GM18499 (cell line): ENCODE measurements around the gene TMEM8B.
"Not testable (repeated sequence)": the region's sequence is repeated elsewhere in the genome, so short reads cannot be mapped to it uniquely, and the experiment has no call there.

Experiments used
- ATAC-seq: cut with Tn5 transposase; IDR thresholded peaks from one replicate; pipeline ENCODE4 v1.9.1; 2021; ENCODE audit warnings: moderate number of reproducible peaks; ENCODE audit not compliant: insufficient read depth, unreplicated experiment

The TMEM8B gene

DNA sequence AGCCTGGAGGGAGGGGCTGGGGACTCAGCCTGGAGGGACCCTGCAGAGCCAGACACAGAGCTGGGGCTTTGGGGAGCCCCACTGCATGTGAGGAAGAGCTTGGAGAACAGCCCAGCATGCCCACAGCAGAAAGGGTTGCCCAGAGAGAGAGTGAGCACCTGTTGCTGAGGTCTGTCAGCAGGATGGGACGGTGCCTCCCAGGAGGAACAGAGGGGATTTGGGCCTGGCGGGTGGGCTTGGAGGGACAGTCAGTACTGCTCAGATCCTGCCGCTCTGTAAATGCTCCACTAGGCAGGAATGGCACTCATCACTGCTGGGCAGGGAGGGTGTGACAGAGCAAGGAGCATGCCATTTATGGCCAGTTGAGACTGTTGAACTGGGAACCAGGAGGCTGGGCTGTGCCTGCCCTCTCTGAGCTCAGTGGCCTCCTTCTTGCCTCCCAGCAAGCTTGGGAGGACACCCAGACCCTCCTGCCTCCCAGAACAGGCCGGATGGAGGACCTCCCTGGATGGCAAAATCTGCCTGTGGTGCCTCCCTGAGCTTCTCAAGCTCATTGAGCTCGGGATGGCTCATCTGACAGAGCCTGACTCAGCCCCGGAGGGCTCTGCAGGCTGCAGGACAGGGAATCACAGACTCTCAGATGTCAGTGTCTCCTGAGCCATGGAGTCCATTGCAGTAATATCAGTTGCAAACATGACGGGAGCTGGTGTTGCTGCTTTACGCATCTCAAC lies 76.2 kb downstream of the TMEM8B start:
- ATAC-seq = no peak

DNA sequence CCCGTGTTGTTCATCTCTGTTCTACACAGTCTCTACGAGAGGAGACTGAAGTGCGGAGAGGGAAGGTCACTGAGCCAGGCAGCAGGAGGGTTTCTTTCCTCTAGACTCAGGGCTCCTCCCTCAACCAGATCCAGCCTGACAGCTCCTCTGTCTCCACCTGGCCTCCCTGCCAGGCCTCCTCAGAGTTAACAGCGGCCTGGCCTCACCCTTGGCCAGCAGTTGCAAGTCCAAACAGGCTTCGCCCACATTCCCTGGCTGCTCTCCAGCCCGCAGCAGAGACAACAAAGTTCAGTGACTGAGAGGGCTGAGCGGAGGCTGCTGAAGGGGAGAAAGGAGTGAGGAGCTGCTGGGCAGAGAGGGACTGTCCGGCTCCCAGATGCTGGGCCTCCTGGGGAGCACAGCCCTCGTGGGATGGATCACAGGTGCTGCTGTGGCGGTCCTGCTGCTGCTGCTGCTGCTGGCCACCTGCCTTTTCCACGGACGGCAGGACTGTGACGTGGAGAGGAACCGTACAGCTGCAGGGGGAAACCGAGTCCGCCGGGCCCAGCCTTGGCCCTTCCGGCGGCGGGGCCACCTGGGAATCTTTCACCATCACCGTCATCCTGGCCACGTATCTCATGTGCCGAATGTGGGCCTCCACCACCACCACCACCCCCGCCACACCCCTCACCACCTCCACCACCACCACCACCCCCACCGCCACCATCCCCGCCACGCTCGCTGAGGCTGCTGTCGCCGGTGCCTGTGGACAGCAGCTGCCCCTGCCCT lies 77.1 kb downstream of the TMEM8B start, which contains the start of gene HRCT1:
Gene HRCT1, plus strand, starts transcription at position 291 of the 768 bp plus-strand sequence. Its CDS starts 86 bp downstream, at position 377.
- ATAC-seq = no peak

DNA sequence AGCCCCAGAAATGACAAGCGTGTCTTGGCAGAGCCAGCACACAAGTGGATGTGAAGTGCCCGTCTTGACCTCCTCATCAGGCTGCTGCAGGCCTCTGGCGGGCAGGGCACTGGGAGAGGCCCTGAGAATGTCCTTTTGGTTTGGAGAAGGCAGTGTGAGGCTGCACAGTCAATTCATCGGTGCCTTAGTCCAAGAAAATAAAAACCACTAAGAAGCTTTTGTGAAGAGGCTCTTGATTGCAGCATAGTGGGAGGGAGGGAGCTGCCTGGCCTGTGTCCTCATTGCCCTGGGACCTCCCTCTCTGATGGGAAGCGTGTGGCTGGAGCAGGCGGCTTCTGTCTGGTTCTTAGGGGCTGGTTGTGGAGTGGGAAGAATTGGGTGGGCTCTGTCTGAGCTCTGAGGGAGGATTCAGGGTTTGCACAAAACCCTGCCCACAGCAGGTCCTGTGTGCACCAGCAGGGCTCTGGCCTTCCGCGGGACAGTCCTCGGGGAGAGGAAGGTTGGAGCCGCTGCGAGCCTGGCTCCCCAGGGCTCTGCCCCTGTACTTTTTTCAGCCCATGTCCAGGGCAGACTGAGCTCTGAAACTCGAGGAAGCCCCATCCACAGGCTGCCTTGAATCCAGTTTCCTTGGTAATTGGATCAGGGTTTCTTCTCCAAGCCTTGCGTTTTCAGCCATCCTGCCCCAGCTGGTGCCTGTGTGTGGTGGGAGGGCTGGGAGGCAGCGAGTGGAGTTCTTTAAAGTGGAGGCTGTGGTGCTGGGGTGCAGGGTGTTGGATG lies 78.1 kb downstream of the TMEM8B start:
- ATAC-seq = no peak

DNA sequence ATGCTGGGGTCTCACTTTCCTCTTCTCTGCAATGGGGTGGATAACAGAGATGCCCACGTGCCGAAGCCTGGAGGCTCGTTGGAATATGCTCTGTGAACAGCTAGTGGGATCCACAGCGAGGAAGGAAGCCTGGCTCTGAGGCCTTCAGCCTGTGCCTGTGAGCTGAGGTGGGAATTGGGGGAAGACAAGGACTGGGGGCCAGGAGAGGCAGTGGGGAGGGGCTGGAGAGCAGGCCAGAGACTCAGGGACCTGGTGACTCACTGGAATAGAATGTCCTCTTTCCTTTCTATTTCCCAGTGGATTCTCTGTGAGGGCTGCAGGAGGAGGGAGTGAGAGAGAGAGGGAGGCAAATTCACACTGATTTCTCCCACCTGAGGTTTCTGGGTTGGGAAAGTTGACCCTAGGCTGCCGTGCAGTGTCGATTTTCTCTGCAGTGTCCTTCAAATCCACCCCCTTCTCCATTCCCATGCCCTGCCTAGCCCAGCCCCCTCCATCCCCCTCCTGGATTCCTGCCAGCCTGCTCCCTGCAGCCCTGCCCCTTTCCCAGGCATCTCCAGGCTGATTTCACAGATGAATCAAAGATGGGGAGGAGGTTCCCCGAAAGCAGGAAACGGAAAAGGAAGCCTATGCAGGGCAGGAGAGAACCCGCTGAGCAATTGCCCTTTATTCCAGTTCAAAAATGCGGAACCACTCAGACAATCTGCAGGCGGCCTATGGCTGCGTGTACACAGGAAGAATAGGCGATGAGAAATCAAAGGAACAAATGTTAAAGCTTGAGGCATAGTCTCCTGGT lies 78.9 kb downstream of the TMEM8B start:
- ATAC-seq = no peak

DNA sequence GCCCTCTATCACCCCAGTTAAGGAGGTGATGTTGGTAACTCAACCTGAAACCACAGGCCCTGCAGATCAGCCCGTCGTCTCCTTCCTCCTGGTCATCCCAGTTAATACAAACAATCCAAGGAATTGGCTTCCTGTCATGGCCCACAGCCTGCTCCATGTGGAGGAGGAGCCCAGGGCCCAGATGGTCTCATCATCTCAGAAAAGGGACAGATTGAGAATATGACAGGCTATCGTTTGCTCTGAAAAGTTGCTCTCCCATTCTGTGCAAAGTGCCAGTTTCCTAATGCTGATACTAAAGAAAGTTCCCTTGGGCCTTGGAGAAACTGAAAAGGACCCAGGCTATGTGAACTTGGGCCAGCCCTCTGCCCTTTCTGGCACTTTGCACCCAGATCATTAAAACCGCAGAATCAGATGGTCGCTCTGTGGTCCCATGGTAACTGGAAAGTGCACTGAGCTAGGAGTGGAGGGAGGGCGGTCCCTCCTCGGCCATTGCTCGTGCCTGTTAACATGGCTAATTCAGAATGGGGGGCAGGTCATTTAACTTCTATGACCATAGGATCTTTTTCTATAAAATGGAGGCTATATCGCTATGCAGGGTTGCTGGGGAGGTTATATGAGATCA lies 79.6 kb downstream of the TMEM8B start:
- no peak for ATAC-seq

DNA sequence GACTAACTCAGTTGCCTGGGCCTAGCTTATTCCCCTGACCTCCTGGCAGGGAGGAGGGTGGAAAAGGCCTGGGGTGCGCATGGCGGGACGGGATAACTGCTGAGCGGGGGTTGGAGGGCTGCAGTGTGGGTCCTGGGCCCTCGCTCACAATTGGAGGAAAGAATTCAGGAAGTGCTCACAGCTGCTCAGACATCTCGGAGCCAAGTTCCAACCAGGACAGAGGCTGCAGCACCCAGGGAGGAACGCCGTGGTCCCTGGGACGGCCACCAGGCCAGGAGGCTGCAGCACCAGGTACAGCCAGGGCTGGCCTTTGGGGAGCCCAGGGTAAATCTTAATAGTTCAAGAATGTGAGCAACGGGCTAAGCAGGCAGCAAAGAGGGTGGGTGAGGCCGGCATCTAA lies 80.2 kb downstream of the TMEM8B start, which contains the start of gene SPAAR:
Gene SPAAR, plus strand, starts transcription at position 217 of the 400 bp plus-strand sequence. CDS start 974 bp downstream, outside the sequence.
- no peak for ATAC-seq

DNA sequence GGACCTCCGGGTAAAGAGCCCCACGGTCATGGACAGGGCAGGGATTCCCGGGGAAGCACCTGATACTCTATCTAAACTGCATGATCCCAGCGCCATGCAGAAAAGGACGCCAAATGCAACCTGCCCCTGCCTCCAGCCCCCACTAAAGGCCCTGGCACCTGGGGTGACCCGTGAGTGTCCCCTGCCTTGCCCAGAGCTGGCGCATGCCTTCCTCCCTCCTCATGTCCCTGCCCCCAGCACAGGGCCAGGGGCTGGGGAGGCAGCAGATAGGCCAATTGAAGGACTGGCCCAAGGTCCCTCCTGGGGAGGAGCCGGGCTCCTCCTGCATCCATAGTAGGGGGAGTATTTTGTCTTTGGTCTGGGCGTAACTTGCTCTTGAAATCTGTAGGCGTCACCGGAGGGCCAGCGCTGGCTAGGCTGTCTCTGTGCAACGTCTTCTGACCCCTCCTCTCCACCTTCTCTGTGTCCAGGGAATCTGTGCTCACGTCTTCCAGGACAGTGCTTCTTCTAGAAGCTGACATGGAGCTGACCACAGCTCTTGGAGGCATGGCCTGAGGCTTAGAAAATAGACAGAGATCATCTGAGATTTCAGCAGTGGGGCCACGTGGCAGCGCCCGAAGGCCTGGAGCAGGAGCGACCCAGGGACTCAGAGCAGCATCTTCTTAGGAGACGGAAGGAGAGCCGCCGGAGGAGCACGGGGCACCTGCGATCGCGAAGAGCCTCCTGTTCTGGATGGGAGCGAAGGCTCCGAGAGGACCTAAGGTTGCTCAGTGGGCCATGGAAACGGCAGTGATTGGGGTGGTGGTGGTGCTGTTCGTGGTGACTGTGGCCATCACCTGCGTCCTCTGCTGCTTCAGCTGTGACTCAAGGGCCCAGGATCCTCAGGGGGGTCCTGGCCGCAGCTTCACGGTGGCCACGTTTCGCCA lies 80.9 kb downstream of the TMEM8B start:
- no peak for ATAC-seq

DNA sequence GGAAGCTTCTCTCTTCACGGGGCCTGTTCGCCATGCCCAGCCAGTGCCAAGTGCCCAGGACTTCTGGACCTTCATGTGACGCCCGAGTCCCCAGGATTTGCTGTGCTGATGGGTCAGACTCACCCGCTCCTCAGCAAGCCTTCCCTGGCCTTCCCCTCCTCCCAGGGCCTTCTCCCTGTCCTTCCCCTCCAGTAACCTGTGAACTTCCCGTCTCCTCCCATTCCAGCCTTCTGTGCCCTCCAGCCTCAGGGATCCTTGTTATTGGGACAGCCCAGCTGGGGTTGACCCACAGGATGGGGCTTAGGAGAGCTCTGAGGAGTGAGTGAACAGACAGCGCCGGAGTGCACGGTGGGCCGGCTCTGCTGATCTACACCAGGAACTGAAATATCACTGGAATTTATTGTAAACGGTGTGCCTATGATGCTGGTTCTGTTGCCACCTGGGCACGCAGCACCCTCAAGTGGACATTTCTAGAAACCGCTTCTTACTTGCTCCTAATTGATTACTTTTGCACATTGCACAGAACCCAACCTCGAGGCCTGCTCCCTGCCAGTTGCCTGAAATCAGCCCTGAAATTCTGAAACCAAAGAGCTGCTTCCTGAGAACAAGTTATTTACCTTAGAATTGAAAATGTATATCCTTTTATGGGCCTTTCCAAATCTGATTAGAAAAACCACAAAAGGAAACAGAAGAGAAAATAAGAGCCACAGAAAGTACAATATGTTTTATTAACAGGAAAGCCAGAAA lies 81.8 kb downstream of the TMEM8B start:
- no peak for ATAC-seq

DNA sequence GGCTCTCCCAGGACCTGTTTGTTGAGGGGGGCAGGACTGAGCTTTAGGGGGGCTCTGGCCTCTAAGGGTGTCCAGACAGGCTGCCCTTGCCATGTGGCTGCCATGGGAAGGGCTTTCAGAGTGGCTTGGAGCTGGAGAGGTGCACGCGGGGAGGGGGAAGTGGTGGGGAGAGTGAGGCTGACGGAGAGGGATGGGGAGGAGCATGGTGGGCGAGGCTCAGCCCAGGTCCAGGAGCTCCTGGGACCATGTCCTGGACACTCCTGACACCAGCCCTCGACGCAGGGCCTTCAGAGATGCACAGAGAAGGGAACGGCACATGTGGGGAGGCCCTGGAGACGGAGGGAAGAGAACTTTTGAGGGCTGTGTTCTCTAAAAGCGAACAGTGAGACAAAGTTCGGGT lies 82.7 kb downstream of the TMEM8B start:
- no peak for ATAC-seq

DNA sequence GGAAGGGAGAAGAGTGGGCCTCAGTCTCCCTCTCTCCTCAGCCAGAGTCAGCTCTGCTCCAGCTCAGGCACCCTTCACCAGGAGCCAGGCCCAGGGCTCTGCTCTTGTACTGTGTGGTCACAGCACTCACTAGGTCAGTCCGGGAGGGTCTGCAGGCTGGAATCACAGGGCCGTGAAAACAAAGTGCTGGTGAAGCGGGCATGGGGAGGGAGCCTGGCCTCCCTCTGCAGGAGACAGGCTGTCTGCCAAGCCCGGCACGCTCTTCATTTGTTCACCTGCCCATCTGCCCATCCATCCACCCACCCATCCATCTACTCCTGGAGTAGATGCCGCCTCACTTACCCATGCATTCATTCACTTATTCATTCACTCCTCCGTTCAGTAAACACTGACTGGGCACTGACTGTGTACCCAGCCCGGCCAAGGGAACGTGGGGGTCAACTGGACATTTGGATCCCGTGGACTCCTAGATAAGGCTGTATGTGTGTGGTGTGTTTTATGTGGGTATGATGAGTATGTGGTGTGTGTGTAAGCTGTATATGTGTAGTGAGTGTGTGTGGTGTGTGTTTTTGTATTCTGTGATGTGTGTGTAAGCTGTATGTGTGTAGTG lies 83.9 kb downstream of the TMEM8B start:
- no peak for ATAC-seq

DNA sequence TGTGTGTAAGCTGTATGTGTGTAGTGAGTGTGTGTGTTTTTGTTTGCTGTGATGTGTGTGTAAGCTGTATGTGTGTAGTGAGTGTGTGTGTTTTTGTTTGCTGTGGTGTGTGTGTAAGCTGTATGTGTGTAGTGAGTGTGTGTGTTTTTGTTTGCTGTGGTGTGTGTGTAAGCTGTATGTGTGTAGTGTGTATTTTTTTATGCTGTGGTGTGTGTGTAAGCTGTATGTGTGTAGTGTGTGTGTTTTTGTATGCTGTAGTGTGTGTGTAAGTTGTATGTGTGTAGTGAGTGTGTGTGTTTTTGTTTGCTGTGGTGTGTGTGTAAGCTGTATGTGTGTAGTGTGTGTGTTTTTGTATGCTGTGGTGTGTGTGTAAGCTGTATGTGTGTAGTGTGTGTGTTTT lies 84.4 kb downstream of the TMEM8B start:
- not testable (repeated sequence) for ATAC-seq

DNA sequence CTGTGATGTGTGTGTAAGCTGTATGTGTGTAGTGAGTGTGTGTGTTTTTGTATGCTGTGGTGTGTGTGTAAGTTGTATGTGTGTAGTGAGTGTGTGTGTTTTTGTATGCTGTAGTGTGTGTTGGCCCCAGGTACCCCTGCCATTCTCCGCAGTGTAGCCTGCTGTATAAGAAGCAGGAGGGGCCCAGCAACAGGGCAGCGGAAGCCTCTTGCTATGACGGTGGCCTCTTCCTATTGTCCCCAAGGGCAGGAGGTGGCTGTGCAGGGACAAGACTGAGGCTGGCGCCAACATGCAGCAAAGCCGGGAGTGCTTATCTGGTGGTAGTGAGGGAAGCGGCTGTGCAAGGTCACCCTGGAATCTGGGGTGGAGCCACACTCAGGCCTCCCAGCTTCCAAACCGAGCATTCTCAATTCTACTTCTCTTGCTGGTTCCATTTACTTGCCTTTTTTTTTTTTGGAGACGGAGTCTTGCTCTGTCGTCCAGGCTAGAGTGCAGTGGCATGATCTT lies 85.3 kb downstream of the TMEM8B start:
- no peak for ATAC-seq
